ENCODE measurements around the gene LANCL3. TPM values are rescaled to one million over a fixed set of nuclear protein-coding genes. Genes with fewer than 3 reads are reported as not detected.

Gene LANCL3
- total RNA-seq, 4 donors from 2014 or later: 2.3 to 3.7 (median 2.7) TPM

- TF ChIP-seq POLR2A (IDR thresholded peaks at IDR 0.05) (no peak), EP300 (IDR thresholded peaks at IDR 0.05) (no peak), POLR2AphosphoS5 (IDR thresholded peaks at IDR 0.05) (no peak), CTCF (IDR thresholded peaks at IDR 0.05) (no peak)
- H3K9me3 ChIP-seq: no peaks in the 10 kb centered on the region
- H3K4me1 ChIP-seq: no peaks in the 10 kb centered on the region
- no peak overlapping the region for H3K27ac ChIP-seq
- no peak for ATAC-seq
- no peaks in the 10 kb centered on the region for H3K36me3 ChIP-seq
- H3K4me3 ChIP-seq: no peak overlapping the region
- 77 to 91% methylated on average over 4 to 5 of the region's 6 CpGs for WGBS, 2 donors (ENCODE audit: low coverage in 1 of 2)
- H3K27me3 ChIP-seq: no peaks in the 10 kb centered on the region
Measured at GRCh38 chrX:37667141-37667540, 95.7 kb downstream of the LANCL3 start.

- H3K9me3 ChIP-seq: no peaks in the 10 kb centered on the region
- 50% methylated on average over 1 of the region's 4 CpGs; no CpG with 5 or more reads in 1 of the 2 donors for WGBS, 2 donors (ENCODE audit: low coverage in 1 of 2)
Measured at GRCh38 chrX:37672563-37672962, 101.1 kb downstream of the LANCL3 start.

GRCh38 chrX:37676811-37677210 lies 105.3 kb downstream of the LANCL3 start:
- Histone ChIP-seq H3K27ac (no peak overlapping the region), H3K27me3 (no peaks in the 10 kb centered on the region), H3K4me3 (no peak overlapping the region), H3K4me1 (peaks cover 0 to 7% (median 0%) of the 10 kb centered on the region in 3 donors), H3K36me3 (no peaks in the 10 kb centered on the region), H3K9me3 (no peaks in the 10 kb centered on the region)
- TF ChIP-seq EP300 (IDR thresholded peaks at IDR 0.05) (no peak), POLR2AphosphoS5 (IDR thresholded peaks at IDR 0.05) (no peak), POLR2A (IDR thresholded peaks at IDR 0.05) (no peak), CTCF (IDR thresholded peaks at IDR 0.05) (no peak)
- no peak for ATAC-seq

More at GRCh38 chrX:37672563-37672962, 101.1 kb downstream of the LANCL3 start:
- no peaks in the 10 kb centered on the region for H3K36me3 ChIP-seq
- H3K27me3 ChIP-seq: no peaks in the 10 kb centered on the region
- peaks cover 0 to 7% (median 0%) of the 10 kb centered on the region in 3 donors for H3K4me1 ChIP-seq
- H3K4me3 ChIP-seq: no peak overlapping the region
- H3K27ac ChIP-seq: no peak overlapping the region
- no peak for TF ChIP-seq POLR2A (IDR thresholded peaks at IDR 0.05)
- TF ChIP-seq EP300 (IDR thresholded peaks at IDR 0.05): no peak
- TF ChIP-seq POLR2AphosphoS5 (IDR thresholded peaks at IDR 0.05): no peak
- no peak for TF ChIP-seq CTCF (IDR thresholded peaks at IDR 0.05)
- no peak for ATAC-seq

- ATAC-seq: no peak
- Histone ChIP-seq H3K4me3 (no peak overlapping the region), H3K27me3 (no peaks in the 10 kb centered on the region), H3K9me3 (no peaks in the 10 kb centered on the region), H3K27ac (no peak overlapping the region), H3K4me1 (peaks cover 0 to 7% (median 0%) of the 10 kb centered on the region in 3 donors), H3K36me3 (no peaks in the 10 kb centered on the region)
- WGBS, 2 donors (ENCODE audit: low coverage in 1 of 2): 50 to 63% methylated on average over 1 of the region's 1 CpG
- TF ChIP-seq CTCF (IDR thresholded peaks at IDR 0.05): no peak
- no peak for TF ChIP-seq POLR2A (IDR thresholded peaks at IDR 0.05)
- no peak for TF ChIP-seq POLR2AphosphoS5 (IDR thresholded peaks at IDR 0.05)
- no peak for TF ChIP-seq EP300 (IDR thresholded peaks at IDR 0.05)
Measured at GRCh38 chrX:37677243-37677642, 105.8 kb downstream of the LANCL3 start.

GRCh38 chrX:37677765-37678164 lies 106.3 kb downstream of the LANCL3 start:
- no peak for ATAC-seq
- 75 to 100% methylated on average over 1 of the region's 1 CpG for WGBS, 2 donors (ENCODE audit: low coverage in 1 of 2)
- TF ChIP-seq POLR2AphosphoS5 (IDR thresholded peaks at IDR 0.05) (no peak), CTCF (IDR thresholded peaks at IDR 0.05) (no peak)
- Histone ChIP-seq H3K4me3 (no peak overlapping the region), H3K9me3 (no peaks in the 10 kb centered on the region), H3K27me3 (no peaks in the 10 kb centered on the region), H3K27ac (no peak overlapping the region), H3K36me3 (no peaks in the 10 kb centered on the region), H3K4me1 (peaks cover 0 to 7% (median 0%) of the 10 kb centered on the region in 3 donors)
